ENCODE measurements around the gene TNP2.

- TF ChIP-seq POLR2A (IDR thresholded peaks at IDR 0.05; ENCODE audit: low read length) = no peak
- no peak for TF ChIP-seq GATA1 (IDR thresholded peaks at IDR 0.05; ENCODE audit: low read depth, low read length)
Measured at GRCh38 chr16:11310634-11310977, 41.5 kb upstream of the TNP2 start.

Measured in erythroblast (primary cell).